ENCODE measurements around the gene FOSL2. TPM values are rescaled to one million over a fixed set of nuclear protein-coding genes. Genes with fewer than 3 reads are reported as not detected.

Gene FOSL2
- total and polyA plus RNA-seq, 10 of the 15 experiments (the other 5 are each of a cell fraction or from before 2014, with no cell fraction given), result 0.05 to 1.3 (median 0.34) TPM

- no peak overlapping the region for H3K9ac ChIP-seq (ENCODE audit: control insufficient read depth, insufficient read depth, low read length)
- no TSS peak for BruUV-seq (replicated peaks)
- no peaks in the 10 kb centered on the region for H4K20me1 ChIP-seq (ENCODE audit: control insufficient read depth, insufficient read depth)
- no peaks in the 10 kb centered on the region for H3K27me3 ChIP-seq (replicated peaks in 1 of 2; ENCODE audit: control insufficient read depth in 2 of 2, insufficient read depth in 2 of 2, low read length in 1 of 2)
- in situ Hi-C loops (cut with MboI), result no loop called here
- ChIA-PET RAD21 (ENCODE audit: unreplicated experiment) (no interaction called here), CTCF (no interaction called here), POLR2A (no interaction called here), SMC1A (ENCODE audit: uncharacterized antibody, unreplicated experiment) (no interaction called here)
- WGBS (ENCODE audit: insufficient coverage, insufficient replicate concordance, low lambda C conversion rate, missing lambda C conversion rate), result 87% methylated on average over 20 of the region's 27 CpGs
- H3K4me1 ChIP-seq (ENCODE audit: control insufficient read depth, insufficient read depth, low read length), result no peaks in the 10 kb centered on the region
- DNase-seq (ENCODE audit: low read depth, low spot score) (no peak), ATAC-seq (no peak), FAIRE-seq (no peak)
- H3K4me2 ChIP-seq (ENCODE audit: control insufficient read depth, insufficient read depth), result no peak overlapping the region
- TF ChIP-seq HCFC1 (IDR thresholded peaks at IDR 0.05; ENCODE audit: low read length) (no peak), IRF4 (IDR thresholded peaks at IDR 0.05; ENCODE audit: low read depth, low read length) (no peak), CHD2 (IDR thresholded peaks at IDR 0.05; ENCODE audit: borderline replicate concordance, low read depth, low read length) (no peak), TCF3 (IDR thresholded peaks at IDR 0.05; ENCODE audit: borderline replicate concordance, insufficient read depth, low read depth, low read length) (no peak), CEBPZ (IDR thresholded peaks at IDR 0.05; ENCODE audit: low read depth, low read length) (no peak), USF1 (IDR thresholded peaks at IDR 0.05; ENCODE audit: borderline replicate concordance, extremely low read length, insufficient read depth, low read depth, low read length) (no peak), NR2F1 (conservative IDR thresholded peaks at IDR 0.05) (no peak), RB1 (IDR thresholded peaks at IDR 0.05; ENCODE audit: borderline replicate concordance) (no peak)
- H3K27ac ChIP-seq (ENCODE audit: control insufficient read depth, insufficient read depth), result no peak overlapping the region
- intact Hi-C loops (cut with micrococcal nuclease; ENCODE audit: unreplicated experiment), result no loop called here
- H3K9me3 ChIP-seq (replicated peaks; ENCODE audit: control insufficient read depth, insufficient read depth, low read length), result no peaks in the 10 kb centered on the region
- H3K79me2 ChIP-seq (ENCODE audit: control insufficient read depth, insufficient read depth, low read length), result no peaks in the 10 kb centered on the region
- no peak overlapping the region for H3K4me3 ChIP-seq
- no peak overlapping the region for H2AFZ ChIP-seq (ENCODE audit: control insufficient read depth, low read depth, low read length)
- H3K36me3 ChIP-seq (ENCODE audit: control insufficient read depth in 2 of 2, insufficient read depth in 2 of 2, low read length in 1 of 2), result no peaks in the 10 kb centered on the region
Observed at GRCh38 chr2:28411956-28412609, 19.4 kb downstream of the FOSL2 start.

Measured in GM12878 (cell line).